Prostate gland (tissue), 2 donors: ENCODE measurements around the gene TIAM2. TPM values are rescaled to one million over a fixed set of nuclear protein-coding genes. Genes with fewer than 3 reads are reported as not detected.
A peak's percentile ranks its signal among the peaks of the same experiment; 100 is the strongest.

ENCODE experiments used
- DNase-seq: peaks from one replicate; pipeline ENCODE4 v3.0.0-alpha.2; 2019; ENCODE audit warnings: low spot score
- H3K27ac ChIP-seq, 2 donors: fragments of 200-600 bp; sonication (generic); 2 replicates each; pipeline ENCODE4 v1.5.1; 2017 to 2019
- H3K27me3 ChIP-seq: fragments of 200-600 bp; sonication (generic); replicated peaks from 2 replicates; pipeline ENCODE4 v1.5.1; 2019; ENCODE audit not compliant: insufficient read depth
- H3K36me3 ChIP-seq, 2 donors: fragments of 200-600 bp; sonication (generic); 1 replicate in 1 of 2; 2 replicates in 1 of 2; pipeline versions ENCODE4 v1.5.1 to v1.8.1; 2017 to 2019
- H3K4me1 ChIP-seq: fragments of 200-600 bp; sonication (generic); replicated peaks from 2 replicates; pipeline ENCODE4 v1.5.1; 2019
- H3K4me3 ChIP-seq, 2 donors: fragments of 200-600 bp; sonication (generic); 2 replicates each; pipeline ENCODE4 v1.5.1; 2017 to 2019
- H3K9me3 ChIP-seq: fragments of 200-600 bp; sonication (generic); 2 replicates; pipeline ENCODE4 v1.5.1; 2017
- POLR2A ChIP-seq: fragments of 450-650 bp; IDR thresholded peaks from one replicate; pipeline ENCODE4 v1.6.1; 2016; ENCODE audit warnings: antibody characterized with exemption, mild to moderate bottlenecking
- POLR2AphosphoS5 ChIP-seq: sonication (generic); formaldehyde crosslinking; IDR thresholded peaks from one replicate; pipeline ENCODE4 v1.6.1; 2017; ENCODE audit warnings: antibody characterized with exemption
- WGBS: methylation state at CpG from one replicate; pipeline ENCODE4 v1.1.5; 2018; 5-methylcytosine and 5-hydroxymethylcytosine counted together
- intact Hi-C: fragments of 100-400 bp; cut with DNase I; formaldehyde crosslinking; loops from one replicate; pipeline ENCODE4 v1.14.2; 2022
- total RNA-seq, 2 donors: library from RNA; depleted of rRNA; stranded (reverse); fragments of >200 nt; gene quantifications; one replicate each; pipeline ENCODE4 v1.1.0, GENCODE V29; 2016
- TF ChIP-seq, protein P1 (sequence below), 4 experiments: fragments of 200-600 bp in 2 of 4; fragments of 450-650 bp in 2 of 4; sonication (generic) in 2 of 4; IDR thresholded peaks; 1 replicate in 3 of 4; 2 replicates in 1 of 4; pipeline ENCODE4 v1.5.1; 2016 to 2019; ENCODE audit warnings: antibody characterized with exemption in 4 of 4, mild to moderate bottlenecking in 2 of 4, moderate library complexity in 2 of 4

The TIAM2 gene
- total RNA-seq, 2 donors from 2014 or later: 13.1 to 21.6 TPM

DNA sequence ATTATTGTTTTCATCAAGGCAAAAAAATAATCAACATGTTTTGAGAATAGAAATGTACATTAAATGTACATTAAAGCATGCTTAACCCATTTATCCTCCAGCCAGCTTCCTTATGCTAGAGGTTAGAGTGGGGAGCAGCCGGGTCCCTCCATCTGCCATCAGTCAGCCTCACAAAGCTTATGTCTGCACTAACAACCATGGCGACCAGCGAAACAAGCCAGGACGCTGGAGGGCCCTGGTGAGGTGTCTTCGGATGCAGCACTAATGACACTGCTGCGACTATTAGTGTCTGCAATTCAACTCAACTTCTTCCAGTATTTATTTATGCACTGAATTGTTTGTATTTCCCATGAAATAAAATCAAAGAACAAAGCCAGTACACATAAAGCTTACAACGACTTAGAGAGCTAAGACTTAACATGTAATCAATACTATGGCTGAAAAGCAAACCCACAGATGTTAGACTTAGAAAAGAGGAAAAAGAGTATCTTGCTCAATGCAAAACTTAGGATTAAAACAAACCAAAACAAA is 275.5 kb downstream of the TIAM2 start:
- H3K36me3 ChIP-seq: no peaks in the 10 kb centered on the region
- H3K27ac ChIP-seq: no peak overlapping the region
- WGBS: 64% methylated on average over 7 of the region's 7 CpGs
- no peaks in the 10 kb centered on the region for H3K9me3 ChIP-seq
- no peak for TF ChIP-seq POLR2AphosphoS5
- TF ChIP-seq POLR2A: no peak
- TF ChIP-seq, protein P1, sequence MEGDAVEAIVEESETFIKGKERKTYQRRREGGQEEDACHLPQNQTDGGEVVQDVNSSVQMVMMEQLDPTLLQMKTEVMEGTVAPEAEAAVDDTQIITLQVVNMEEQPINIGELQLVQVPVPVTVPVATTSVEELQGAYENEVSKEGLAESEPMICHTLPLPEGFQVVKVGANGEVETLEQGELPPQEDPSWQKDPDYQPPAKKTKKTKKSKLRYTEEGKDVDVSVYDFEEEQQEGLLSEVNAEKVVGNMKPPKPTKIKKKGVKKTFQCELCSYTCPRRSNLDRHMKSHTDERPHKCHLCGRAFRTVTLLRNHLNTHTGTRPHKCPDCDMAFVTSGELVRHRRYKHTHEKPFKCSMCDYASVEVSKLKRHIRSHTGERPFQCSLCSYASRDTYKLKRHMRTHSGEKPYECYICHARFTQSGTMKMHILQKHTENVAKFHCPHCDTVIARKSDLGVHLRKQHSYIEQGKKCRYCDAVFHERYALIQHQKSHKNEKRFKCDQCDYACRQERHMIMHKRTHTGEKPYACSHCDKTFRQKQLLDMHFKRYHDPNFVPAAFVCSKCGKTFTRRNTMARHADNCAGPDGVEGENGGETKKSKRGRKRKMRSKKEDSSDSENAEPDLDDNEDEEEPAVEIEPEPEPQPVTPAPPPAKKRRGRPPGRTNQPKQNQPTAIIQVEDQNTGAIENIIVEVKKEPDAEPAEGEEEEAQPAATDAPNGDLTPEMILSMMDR (IDR thresholded peaks at IDR 0.05): no peak
- DNase-seq: no peak
- peaks cover 6% of the 10 kb centered on the region for H3K4me1 ChIP-seq
- no peak overlapping the region for H3K4me3 ChIP-seq
- intact Hi-C loops: no loop called here
- H3K27me3 ChIP-seq: no peaks in the 10 kb centered on the region

DNA sequence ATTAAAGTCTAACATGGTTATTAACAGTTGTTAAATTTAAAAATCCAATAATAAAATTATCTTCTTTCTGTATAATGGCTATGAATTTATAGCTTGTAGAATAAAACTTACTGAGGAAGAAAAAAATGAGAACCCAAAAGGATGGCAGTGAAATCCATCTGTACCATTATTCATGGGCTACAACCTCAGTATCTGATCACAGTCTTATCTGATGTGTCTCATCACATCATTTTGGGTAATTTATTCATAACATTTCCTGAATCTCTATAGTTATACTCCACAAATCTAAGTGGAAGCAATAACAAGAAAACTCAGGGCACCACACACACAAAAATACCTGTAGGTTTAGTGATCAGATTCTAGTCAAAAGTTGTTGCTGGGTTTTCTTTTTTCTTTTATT is 276.0 kb downstream of the TIAM2 start:
- Histone ChIP-seq H3K36me3 (no peaks in the 10 kb centered on the region), H3K27ac (no peak overlapping the region), H3K27me3 (no peaks in the 10 kb centered on the region), H3K4me3 (no peak overlapping the region), H3K4me1 (peaks cover 6% of the 10 kb centered on the region), H3K9me3 (no peaks in the 10 kb centered on the region)
- TF ChIP-seq POLR2AphosphoS5: no peak
- TF ChIP-seq POLR2A: no peak
- TF ChIP-seq, protein P1 (IDR thresholded peaks at IDR 0.05): no peak
- intact Hi-C loops: no loop called here
- no peak for DNase-seq

DNA sequence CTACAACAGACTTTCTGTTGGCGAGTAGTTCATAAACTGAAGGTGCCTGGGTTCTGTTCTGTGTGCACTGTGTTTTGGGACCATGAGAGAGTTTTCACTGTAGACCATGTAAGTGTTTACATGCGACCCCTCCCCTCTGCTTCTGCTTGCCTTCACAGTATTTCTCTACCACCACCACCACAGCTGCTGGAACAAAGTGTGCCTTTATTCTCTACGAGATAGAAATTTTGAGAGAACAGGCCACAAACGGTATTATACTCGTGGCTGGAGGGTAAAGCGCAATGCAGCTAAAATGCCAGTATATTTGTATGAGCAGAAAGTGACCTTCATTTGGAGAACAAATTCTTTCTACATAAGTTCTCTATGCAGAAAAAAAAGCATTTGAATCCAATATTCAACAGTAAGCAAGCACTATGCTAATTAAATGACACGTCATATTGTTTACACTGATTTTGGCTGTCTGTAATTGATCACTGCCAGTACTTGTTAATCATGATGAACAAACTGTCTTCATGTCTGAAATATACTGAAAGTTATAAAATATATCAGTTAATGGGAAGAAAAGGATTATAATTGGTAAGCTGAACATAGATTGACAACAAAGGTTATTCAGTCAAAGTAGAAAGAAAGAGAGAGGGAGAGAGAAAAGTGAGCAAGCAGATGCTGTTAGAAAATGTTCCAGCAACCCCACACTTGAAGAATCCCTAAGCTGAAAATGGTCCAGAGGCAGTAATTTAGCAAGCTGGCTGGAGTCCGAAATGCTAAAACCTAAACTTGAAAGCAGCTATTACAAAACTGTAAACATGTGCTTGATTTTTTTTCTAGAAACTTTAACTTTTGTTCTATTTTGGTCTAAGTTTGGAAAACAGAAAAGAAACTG is 277.5 kb downstream of the TIAM2 start:
- TF ChIP-seq POLR2A (no peak), POLR2AphosphoS5 (no peak)
- TF ChIP-seq, protein P1 (IDR thresholded peaks at IDR 0.05): no peak
- intact Hi-C loops: no loop called here
- H3K27me3 ChIP-seq: no peaks in the 10 kb centered on the region
- no peaks in the 10 kb centered on the region for H3K9me3 ChIP-seq
- peak overlapping the region; percentile 5 to 7 for H3K27ac ChIP-seq
- no peak for DNase-seq
- H3K4me1 ChIP-seq: peaks cover 6% of the 10 kb centered on the region
- 46% methylated on average over 8 of the region's 8 CpGs for WGBS
- H3K4me3 ChIP-seq: no peak overlapping the region
- no peaks in the 10 kb centered on the region for H3K36me3 ChIP-seq

DNA sequence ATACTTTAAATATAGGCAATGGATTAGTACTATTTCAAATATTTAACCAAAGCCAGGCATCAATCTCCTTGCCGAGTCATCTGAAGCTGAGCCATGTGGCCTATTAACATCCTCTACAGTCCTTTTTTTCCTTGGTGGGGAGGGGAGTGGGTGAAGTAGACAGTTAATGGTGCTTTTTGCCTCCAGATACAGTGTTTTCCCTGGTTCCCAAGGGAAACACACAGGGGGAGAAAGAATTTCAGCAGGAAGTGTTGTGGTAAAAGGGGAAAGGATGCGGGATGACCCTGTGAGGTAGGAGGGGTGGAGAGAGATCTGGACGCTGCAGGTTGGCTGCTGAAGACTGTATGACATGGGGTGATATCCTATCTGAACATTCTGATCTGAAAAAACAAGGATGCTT is 278.3 kb downstream of the TIAM2 start:
- Histone ChIP-seq H3K27ac (peak overlapping the region; percentile 5 to 20), H3K4me1 (peaks cover 6% of the 10 kb centered on the region), H3K27me3 (no peaks in the 10 kb centered on the region), H3K4me3 (no peak overlapping the region), H3K36me3 (no peaks in the 10 kb centered on the region), H3K9me3 (no peaks in the 10 kb centered on the region)
- 46% methylated on average over 3 of the region's 3 CpGs for WGBS
- intact Hi-C loops: no loop called here
- no peak for DNase-seq
- TF ChIP-seq, protein P1 (IDR thresholded peaks at IDR 0.05): no peak
- TF ChIP-seq POLR2A: no peak
- TF ChIP-seq POLR2AphosphoS5: no peak

DNA sequence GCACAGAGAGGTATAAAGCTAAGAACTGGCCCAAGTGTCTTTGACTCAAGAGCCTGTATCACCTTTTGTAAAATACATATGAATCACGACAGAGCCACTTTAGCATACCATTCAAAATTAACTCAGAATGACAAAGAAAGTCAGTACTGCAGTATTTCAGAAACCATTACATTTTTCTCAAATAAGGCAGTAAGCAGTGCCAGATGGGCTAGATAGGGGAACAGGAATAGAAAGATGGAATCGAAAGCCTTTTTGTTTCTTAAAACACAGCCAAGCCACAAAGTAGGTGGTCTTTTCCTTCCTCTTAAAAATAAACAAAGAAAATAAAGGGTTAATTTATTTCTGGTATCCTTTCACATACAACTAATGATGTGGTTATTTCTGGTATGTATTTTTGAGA is 279.0 kb downstream of the TIAM2 start:
- Histone ChIP-seq H3K4me1 (peaks cover 6% of the 10 kb centered on the region), H3K36me3 (no peaks in the 10 kb centered on the region), H3K27me3 (no peaks in the 10 kb centered on the region), H3K27ac (no peak overlapping the region), H3K9me3 (no peaks in the 10 kb centered on the region), H3K4me3 (no peak overlapping the region)
- no peak for DNase-seq
- TF ChIP-seq, protein P1 (IDR thresholded peaks at IDR 0.05): no peak
- TF ChIP-seq POLR2AphosphoS5 (no peak), POLR2A (no peak)
- WGBS: 55% methylated on average over 2 of the region's 2 CpGs
- intact Hi-C loops: no loop called here
